SHP77 treated with DMSO at 0.1 percent for 48 hours (cell line): ENCODE results near the gene KIF5A.
"Not testable (repeated sequence)": the region's sequence is repeated elsewhere in the genome, so short reads cannot be mapped to it uniquely, and the experiment has no call there.

Experiments used
- DNase-seq: peaks from one replicate; lab custom pipeline; 2025; lab: John Stamatoyannopoulos, UW

The KIF5A gene

GRCh38 chr12:57549909-57550640 lies at the start of gene KIF5A:
Gene KIF5A, plus strand, starts transcription at chr12:57550044. Its CDS starts 228 bp downstream, at chr12:57550272.
- DNase-seq = no peak

DNA sequence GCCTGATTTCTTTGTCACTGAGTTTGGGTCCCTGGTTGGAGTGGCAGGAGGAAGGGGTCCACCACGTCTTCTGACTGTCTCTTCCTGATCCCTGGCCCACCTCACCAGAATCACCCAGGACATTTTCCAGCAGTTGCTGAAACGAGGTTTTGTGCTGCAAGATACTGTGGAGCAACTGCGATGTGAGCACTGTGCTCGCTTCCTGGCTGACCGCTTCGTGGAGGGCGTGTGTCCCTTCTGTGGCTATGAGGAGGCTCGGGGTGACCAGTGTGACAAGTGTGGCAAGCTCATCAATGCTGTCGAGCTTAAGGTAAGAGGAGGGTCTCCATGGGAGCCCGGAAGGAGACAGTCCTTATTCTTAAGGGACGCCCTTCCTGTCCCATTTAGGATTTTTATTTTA lies 49.6 kb upstream of the KIF5A start:
- DNase-seq = no peak

DNA sequence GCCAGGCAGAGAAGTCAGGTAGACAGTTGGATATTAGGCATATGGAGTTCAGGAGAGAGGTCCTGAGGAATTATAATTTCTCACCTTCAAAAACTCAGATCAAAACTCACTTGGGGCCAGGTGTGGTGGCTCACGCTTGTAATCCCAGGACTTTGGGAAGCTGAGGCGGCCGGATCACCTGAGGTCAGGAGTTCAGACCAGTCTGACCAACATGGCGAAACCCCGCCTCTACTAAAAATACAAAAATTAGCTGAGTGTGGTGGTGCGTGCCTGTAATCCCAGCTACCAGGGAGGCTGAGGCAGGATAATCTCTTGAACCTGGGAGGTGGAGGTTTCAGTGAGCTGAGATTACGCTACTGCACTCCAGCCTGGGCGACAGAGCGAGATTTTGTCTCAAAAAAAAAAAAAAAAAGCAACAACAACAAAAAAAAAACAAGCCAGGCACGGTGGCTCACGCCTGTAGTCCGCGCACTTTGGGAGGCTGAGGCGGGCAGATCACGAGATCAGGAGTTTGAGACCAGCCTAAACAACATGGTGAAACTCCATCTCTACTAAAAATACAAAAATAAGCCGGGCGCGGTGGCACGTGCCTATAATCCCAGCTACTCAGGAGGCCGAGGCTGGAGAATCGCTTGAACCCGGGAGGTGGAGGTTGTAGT lies 47.4 kb upstream of the KIF5A start:
- not testable (repeated sequence) for DNase-seq

GRCh38 chr12:57506541-57506940 lies 43.3 kb upstream of the KIF5A start:
- DNase-seq = not testable (repeated sequence)

DNA sequence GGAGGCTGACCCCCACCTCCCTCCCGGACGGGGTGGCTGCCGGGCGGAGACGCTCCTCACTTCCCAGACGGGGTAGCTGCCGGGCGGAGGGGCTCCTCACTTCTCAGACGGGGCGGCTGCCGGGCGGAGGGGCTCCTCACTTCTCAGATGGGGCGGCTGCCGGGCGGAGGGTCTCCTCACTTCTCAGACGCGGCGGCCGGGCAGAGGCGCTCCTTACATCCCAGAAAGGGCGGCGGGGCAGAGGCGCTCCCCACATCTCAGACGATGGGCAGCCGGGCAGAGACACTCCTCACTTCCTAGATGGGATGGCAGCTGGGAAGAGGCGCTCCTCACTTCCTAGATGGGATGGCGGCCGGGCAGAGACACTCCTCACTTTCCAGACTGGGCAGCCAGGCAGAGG lies 42.0 kb upstream of the KIF5A start:
- DNase-seq = not testable (repeated sequence)

DNA sequence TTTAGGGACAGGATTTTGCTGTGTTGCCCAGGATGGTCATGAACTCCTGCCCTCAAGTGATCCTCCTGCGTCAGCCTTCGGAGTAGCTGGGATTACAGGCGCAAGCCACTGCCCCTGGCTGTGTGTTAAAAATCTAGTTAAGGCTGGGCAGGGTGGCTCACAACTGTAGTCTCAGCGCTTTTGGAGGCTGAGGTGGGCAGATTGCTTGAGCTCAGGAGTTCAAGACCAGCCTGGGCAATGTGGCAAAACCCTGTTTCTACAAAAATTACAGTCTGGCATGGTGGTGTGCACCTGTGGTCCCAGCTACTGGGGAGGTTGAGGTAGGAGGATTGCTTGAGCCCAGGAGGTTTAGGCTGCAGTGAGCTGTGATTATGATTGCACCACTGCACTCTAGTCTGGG lies 38.7 kb upstream of the KIF5A start:
- DNase-seq = no peak

GRCh38 chr12:57511588-57512325 lies 38.1 kb upstream of the KIF5A start:
- no peak for DNase-seq

DNA sequence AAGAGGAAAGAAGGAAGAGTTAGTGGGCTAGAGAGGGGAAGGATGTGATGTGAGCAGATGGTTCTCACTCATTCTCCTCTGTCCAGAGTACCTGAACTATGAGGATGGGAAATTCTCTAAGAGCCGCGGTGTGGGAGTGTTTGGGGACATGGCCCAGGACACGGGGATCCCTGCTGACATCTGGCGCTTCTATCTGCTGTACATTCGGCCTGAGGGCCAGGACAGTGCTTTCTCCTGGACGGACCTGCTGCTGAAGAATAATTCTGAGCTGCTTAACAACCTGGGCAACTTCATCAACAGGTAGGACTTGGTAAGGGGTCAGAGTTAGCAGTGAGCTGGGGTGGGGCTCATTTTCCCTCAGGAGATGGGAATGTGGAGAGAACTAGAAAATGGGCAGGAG lies 37.2 kb upstream of the KIF5A start:
- no peak for DNase-seq

DNA sequence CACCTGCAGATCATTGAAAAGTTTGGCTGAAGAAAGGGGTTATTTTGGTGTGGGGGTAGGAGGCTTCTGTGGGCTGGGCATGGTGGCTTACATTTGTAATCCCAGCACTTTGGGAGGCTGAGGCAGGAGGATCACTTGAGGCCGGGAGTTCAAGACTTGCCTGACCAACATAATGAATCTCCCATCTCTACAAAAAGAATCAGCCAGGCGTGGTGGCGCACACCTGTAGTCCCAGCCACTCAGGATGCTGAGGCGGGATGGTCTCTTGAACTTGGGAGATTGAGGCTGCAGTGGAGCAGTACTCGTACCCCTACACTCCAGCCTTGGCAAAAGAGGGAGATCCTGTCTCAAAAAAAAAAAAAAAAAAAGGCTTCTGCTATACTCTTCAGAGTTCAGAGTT lies 36.6 kb upstream of the KIF5A start:
- DNase-seq = no peak

GRCh38 chr12:57513677-57514076 lies 36.2 kb upstream of the KIF5A start:
- DNase-seq = not testable (repeated sequence)

GRCh38 chr12:57514246-57514645 lies 35.6 kb upstream of the KIF5A start:
- DNase-seq = not testable (repeated sequence)

DNA sequence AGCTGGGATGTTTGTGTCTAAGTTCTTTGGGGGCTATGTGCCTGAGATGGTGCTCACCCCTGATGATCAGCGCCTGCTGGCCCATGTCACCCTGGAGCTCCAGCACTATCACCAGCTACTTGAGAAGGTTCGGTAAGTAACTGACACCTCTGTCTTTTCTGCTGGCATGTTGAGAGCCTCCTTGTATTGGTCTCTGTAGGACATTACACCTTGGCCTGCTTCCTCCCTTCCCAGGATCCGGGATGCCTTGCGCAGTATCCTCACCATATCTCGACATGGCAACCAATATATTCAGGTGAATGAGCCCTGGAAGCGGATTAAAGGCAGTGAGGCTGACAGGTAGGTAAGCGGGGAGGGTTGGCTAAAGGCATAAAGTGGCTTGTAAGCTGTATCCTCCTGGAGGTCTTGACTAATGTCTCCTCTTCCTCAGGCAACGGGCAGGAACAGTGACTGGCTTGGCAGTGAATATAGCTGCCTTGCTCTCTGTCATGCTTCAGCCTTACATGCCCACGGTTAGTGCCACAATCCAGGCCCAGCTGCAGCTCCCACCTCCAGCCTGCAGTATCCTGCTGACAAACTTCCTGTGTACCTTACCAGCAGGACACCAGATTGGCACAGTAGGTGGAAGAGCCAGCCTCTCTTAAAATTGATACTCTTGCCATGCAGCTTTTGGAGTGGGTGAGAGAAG lies 35.0 kb upstream of the KIF5A start:
- no peak for DNase-seq

GRCh38 chr12:57515408-57515933 lies 34.4 kb upstream of the KIF5A start:
- no peak for DNase-seq

DNA sequence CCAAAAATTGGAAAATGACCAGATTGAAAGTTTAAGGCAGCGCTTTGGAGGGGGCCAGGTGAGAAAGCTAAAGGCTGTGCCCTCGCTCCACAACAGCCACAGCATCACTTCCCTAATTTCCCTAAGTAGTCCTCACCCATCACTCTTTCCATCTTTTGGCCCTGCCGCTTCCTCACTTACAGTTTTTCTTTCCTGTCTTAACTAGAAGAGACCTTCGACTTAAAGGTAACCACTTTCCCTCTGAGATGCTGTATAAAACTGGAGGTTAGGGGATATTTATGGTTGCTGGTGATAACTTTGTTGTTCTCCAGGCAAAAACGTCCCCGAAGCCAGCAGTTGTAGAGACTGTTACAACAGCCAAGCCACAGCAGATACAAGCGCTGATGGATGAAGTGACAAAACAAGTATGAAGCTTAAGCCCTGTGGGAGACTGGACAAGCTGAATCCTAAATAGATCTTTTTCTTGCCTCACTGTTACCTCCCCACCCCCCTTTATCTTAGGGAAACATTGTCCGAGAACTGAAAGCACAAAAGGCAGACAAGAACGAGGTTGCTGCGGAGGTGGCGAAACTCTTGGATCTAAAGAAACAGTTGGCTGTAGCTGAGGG lies 33.8 kb upstream of the KIF5A start:
- DNase-seq = no peak

DNA sequence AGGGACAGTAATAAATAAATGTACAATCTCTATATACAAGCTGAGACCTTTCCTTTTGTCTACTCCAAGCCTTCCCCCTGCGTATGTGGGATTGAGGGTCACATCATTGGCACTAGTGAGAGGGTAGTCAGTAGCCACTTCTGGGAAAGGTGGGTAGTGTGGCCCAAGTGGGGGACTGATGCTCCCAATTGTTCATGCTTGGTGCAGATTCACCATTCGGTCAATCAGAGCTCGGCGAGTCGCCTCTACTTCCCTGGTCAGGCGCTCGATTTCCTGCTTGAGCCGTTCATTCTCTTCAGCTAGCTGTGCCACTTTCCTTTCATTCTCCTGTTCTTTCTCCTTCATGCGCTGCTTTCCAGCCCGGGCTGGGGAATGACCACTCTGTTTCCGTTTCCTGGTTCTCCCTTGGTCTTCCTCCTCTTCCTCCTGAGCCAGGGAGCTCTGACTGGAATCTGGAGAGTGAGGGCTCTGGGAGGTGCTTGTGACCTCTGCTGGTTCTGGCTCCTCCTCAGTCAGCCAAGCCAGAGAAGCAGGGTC lies 33.2 kb upstream of the KIF5A start:
- no peak for DNase-seq

- no peak for DNase-seq
Observed at GRCh38 chr12:57517187-57517586, 32.7 kb upstream of the KIF5A start.

DNA sequence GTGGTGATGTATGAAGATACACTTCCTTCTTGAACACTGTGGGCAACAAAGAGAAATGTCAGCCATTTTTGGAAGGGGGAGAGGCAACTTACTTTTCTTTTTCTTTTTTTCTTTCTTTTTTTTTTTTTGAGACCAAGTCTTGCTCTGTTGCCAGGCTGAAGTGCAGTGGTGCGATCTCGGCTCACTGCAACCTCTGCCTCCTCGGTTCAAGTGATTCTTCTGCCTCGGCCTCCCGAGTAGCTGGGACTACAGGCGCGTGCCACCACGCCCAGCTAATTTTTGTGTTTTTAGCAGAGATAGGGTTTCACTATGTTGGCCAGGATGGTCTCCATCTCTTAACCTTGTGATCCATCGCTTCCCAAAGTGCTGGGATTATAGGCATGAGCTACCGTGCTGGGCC lies 32.1 kb upstream of the KIF5A start:
- DNase-seq = not testable (repeated sequence)

GRCh38 chr12:57518176-57518919 lies 31.5 kb upstream of the KIF5A start:
- DNase-seq = no peak

DNA sequence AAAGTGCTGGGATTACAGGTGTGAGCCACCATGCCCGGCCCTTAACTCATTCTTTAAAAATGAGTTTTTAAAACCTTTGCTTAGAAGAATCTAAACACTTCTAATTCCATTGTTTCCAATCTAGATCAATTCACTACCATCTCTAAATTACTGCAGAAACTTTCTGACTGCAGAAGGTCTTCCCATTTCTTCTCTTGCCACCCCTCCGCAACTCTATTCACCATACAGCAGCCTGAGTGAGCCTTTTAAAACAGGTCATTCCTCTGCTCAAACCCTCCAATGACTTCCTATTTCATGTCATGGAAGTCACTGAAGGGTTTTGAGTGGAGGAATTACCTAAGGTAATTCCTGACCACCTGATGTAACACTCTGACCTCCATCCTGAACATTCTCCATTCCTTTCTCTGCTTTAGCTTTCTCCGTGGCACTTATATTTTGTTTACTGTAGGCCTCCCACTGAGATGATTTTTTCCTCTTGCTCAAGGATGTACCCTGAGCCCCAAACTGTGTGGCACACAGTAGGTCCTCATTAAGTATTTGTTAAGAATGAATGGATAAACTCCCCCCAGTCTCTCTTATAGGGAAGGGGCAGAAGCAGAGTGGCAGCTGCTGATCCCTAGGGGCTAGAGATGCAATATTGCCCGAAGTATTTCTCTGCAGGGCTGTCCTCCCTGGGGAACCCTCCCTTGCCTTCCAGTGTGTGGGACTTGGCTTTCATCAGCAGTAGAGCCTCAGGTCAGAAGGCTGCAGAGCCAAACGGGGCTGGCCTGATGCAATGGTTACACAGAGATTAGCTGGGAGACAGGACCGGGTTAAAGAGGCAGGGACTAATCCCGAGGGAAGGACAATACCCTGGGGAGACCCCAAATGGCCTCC lies 30.7 kb upstream of the KIF5A start:
- DNase-seq = no peak

- no peak for DNase-seq
Observed at GRCh38 chr12:57519796-57520052, 30.1 kb upstream of the KIF5A start.
